GM18951 (cell line): ENCODE measurements around the gene QDPR.
A peak's percentile ranks its signal among the peaks of the same experiment; 100 is the strongest.

Experiments used
- POLR2A ChIP-seq: IDR thresholded peaks from 4 replicates; pipeline ENCODE4 v1.6.1; 2011; ENCODE audit warnings: mild to moderate bottlenecking; ENCODE audit not compliant: insufficient read length, insufficient read depth; ENCODE audit errors: extremely low read depth
- in situ Hi-C: fragments of 300-500 bp; cut with MboI; formaldehyde crosslinking; loops from one replicate; pipeline ENCODE4 v1.12.0; 2022; ENCODE audit warnings: low sequenced_read_pairs, mixed read lengths, inconsistent platforms; ENCODE audit not compliant: unreplicated experiment

The QDPR gene

GRCh38 chr4:17511950-17512795 is at the start of gene QDPR:
Gene QDPR (minus strand): TSS chr4:17512090. CDS start chr4:17512054, 36 bp downstream.
- in situ Hi-C loops, result no loop called here

GRCh38 chr4:17561195-17561909 is 49.5 kb upstream of the QDPR start:
- TF ChIP-seq POLR2A, result no peak
- in situ Hi-C loops, result no loop called here

More at GRCh38 chr4:17511950-17512795, at the start of gene QDPR:
- TF ChIP-seq POLR2A, result peak; percentile 77

GRCh38 chr4:17560065-17560673 is 48.3 kb upstream of the QDPR start:
- TF ChIP-seq POLR2A, result no peak
- in situ Hi-C loops, result no loop called here

GRCh38 chr4:17559709-17560048 is 47.8 kb upstream of the QDPR start:
- in situ Hi-C loops, result no loop called here
- no peak for TF ChIP-seq POLR2A

- in situ Hi-C loops, result no loop called here
- no peak for TF ChIP-seq POLR2A
These were observed 47.2 kb upstream of the QDPR start for GRCh38 chr4:17558941-17559708.

GRCh38 chr4:17557880-17558279 is 46.0 kb upstream of the QDPR start:
- in situ Hi-C loops, result no loop called here
- TF ChIP-seq POLR2A, result no peak

GRCh38 chr4:17556498-17556897 is 44.6 kb upstream of the QDPR start:
- in situ Hi-C loops, result no loop called here
- no peak for TF ChIP-seq POLR2A

GRCh38 chr4:17554568-17554967 is 42.7 kb upstream of the QDPR start:
- no peak for TF ChIP-seq POLR2A
- in situ Hi-C loops, result no loop called here

GRCh38 chr4:17552427-17552826 is 40.5 kb upstream of the QDPR start:
- TF ChIP-seq POLR2A, result no peak
- in situ Hi-C loops, result no loop called here

GRCh38 chr4:17550549-17550948 is 38.7 kb upstream of the QDPR start:
- TF ChIP-seq POLR2A, result no peak
- in situ Hi-C loops, result no loop called here

- in situ Hi-C loops, result loop anchor here (10.0 to 25.0 kb wide), 3 partner anchors 258 to 1041 kb away; no protein-coding TSS in a partner anchor
These were observed 34.8 kb upstream of the QDPR start for GRCh38 chr4:17546678-17547077.

GRCh38 chr4:17546222-17546621 is 34.3 kb upstream of the QDPR start:
- in situ Hi-C loops, result loop anchor here (10.0 to 25.0 kb wide), 3 partner anchors 259 to 1041 kb away; no protein-coding TSS in a partner anchor
- TF ChIP-seq POLR2A, result no peak

More at GRCh38 chr4:17546678-17547077, 34.8 kb upstream of the QDPR start:
- TF ChIP-seq POLR2A, result no peak

GRCh38 chr4:17545374-17546140 is 33.7 kb upstream of the QDPR start:
- TF ChIP-seq POLR2A, result no peak
- in situ Hi-C loops, result loop anchor here (10.0 to 25.0 kb wide), 3 partner anchors 259 to 1042 kb away; no protein-coding TSS in a partner anchor
